MG63 (cell line): ENCODE results near the gene BCO2. TPM values are rescaled to one million over a fixed set of nuclear protein-coding genes. Genes with fewer than 3 reads are reported as not detected.
"Not testable (repeated sequence)": the region's sequence is repeated elsewhere in the genome, so short reads cannot be mapped to it uniquely, and the experiment has no call there.

Source experiments
- DNase-seq: peaks from one replicate; pipeline ENCODE4 v3.0.0-alpha.2; 2020
- H3K27me3 ChIP-seq: fragments of 250-450 bp; sonication (Bioruptor Pico); 2 replicates; pipeline ENCODE4 v1.5.1; 2020; ENCODE audit warnings: mild to moderate bottlenecking, moderate library complexity
- H3K36me3 ChIP-seq: fragments of 250-450 bp; sonication (Bioruptor Pico); 2 replicates; pipeline ENCODE4 v1.5.1; 2020; ENCODE audit warnings: mild to moderate bottlenecking, moderate library complexity
- H3K4me3 ChIP-seq: fragments of 250-450 bp; sonication (Bioruptor Pico); 2 replicates; pipeline ENCODE4 v1.5.1; 2020; ENCODE audit warnings: mild to moderate bottlenecking, moderate library complexity
- H3K9me3 ChIP-seq: fragments of 250-450 bp; sonication (Bioruptor Pico); 2 replicates; pipeline ENCODE4 v1.5.1; 2020; ENCODE audit warnings: mild to moderate bottlenecking, moderate library complexity
- total RNA-seq: library from RNA; depleted of rRNA; stranded (reverse); fragments of >200 nt; shearing (Covaris generic); gene quantifications from 2 replicates; pipeline ENCODE4 v1.2.3, GENCODE V29; 2014; ENCODE audit warnings: low replicate concordance

The BCO2 gene
- total RNA-seq, 1 experiment from 2014 or later, result 1.1 TPM

DNA sequence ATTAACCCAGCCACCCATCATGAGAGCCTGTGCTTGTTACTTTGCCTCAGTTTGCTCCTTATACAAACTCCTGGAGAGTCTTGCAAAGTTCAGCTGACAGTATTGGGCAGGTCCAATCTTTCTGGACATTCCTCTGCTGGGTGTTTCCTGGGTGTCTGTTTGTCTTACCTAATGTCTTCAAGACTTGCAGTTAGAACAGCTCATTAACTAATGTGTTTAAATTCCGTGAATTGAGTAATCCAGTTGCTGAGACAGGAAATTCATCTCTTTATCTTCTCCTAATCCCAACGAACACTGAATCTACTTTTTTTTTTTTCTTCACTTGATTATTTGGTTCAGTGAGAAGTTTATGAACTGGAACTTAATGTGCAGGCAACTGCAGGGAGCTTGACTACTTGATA, 20.6 kb downstream of the BCO2 start:
- no peaks in the 10 kb centered on the region for H3K9me3 ChIP-seq
- peak; percentile 18 for DNase-seq
- H3K27me3 ChIP-seq, result no peaks in the 10 kb centered on the region
- no peak overlapping the region for H3K4me3 ChIP-seq
- no peaks in the 10 kb centered on the region for H3K36me3 ChIP-seq

DNA sequence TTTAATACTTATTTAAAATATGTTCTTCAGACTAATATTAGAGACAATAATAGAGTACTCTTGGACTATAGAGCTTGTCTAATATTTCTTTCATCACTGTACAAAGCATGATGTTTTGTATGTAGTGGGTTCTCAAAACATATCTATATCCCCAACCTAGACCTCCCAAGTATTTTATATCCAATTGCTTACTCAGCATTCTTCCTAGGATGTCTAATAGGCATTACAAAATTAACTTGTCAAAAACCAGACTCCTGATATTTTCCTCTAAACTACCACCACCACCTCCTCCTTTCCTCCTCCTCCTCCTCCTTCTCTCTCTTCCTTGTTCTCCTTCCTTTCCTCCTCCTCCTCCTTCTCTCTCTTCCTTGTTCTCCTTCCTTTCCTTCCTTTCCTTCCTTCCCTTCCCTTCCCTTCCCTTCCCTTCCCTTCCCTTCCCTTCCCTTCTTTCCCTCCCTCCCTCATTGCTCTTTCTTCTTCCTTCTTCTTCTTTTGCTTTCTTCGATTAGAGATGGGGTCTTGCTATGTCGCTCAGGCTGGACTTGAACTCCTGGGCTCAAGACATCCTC, 21.3 kb downstream of the BCO2 start:
- Histone ChIP-seq H3K27me3 (no peaks in the 10 kb centered on the region), H3K36me3 (no peaks in the 10 kb centered on the region), H3K9me3 (no peaks in the 10 kb centered on the region), H3K4me3 (no peak overlapping the region)
- no peak for DNase-seq

DNA sequence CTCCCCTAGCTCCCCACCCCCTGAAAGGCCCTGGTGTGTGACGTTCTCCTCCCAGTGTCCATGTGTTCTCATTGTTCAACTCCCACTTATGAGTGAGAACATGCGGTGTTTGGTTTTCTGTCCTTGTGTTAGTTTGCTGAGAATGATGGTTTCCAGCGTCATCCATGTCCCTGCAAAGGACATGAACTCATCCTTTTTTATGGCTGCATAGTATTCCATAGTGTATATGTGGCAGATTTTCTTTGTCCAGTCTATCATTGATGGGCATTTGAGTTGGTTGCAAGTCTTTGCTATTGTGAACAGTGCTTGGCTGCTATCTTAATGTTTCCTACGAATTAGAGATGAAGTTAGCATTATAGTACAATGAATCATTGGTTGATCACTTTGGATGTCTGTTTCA, 23.8 kb downstream of the BCO2 start:
- H3K9me3 ChIP-seq, H3K4me3 ChIP-seq, H3K27me3 ChIP-seq, DNase-seq, H3K36me3 ChIP-seq: not testable (repeated sequence)

DNA sequence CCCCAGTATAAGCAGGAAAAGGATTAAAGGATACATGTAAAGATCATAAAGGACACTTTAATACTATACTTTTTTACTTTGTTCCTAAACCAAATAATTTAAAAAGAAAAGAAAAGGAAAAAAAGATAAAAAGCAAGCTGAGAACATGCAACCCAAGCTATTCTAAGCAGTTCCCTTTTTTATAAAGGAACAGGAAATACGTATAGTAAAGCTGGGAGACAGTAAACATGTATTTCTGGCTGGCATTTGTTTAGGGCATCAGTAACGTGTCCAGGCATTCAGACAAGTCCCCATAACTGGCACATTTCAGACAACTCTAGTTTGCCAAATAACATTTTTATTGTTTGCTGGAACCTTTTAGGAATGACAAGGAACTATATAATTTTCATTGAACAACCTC, 24.9 kb downstream of the BCO2 start:
- no peaks in the 10 kb centered on the region for H3K36me3 ChIP-seq
- H3K9me3 ChIP-seq, result no peaks in the 10 kb centered on the region
- no peak overlapping the region for H3K4me3 ChIP-seq
- DNase-seq, result no peak
- H3K27me3 ChIP-seq, result no peaks in the 10 kb centered on the region

DNA sequence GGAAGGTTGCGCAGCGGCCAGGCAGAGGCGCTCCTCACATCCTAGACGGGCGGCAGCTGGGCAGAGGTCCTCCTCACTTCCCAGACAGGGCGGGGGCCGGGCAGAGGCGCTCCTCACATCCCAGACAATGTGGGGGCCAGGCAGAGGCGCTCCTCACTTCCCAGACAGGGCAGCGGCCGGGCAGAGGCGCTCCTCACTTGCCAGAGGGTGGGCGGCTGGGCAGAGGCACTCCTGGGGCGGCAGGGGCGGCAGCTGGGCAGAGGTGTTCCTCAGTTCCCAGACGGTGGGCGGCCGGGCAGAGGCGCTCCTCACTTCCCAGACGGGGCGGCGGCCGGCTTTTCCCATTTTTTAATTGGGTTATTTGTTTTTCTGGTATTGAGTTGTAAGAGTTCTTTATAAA, 30.8 kb downstream of the BCO2 start:
- H3K9me3 ChIP-seq, result no peaks in the 10 kb centered on the region
- no peaks in the 10 kb centered on the region for H3K36me3 ChIP-seq
- no peak for DNase-seq
- no peak overlapping the region for H3K4me3 ChIP-seq
- H3K27me3 ChIP-seq, result no peaks in the 10 kb centered on the region

DNA sequence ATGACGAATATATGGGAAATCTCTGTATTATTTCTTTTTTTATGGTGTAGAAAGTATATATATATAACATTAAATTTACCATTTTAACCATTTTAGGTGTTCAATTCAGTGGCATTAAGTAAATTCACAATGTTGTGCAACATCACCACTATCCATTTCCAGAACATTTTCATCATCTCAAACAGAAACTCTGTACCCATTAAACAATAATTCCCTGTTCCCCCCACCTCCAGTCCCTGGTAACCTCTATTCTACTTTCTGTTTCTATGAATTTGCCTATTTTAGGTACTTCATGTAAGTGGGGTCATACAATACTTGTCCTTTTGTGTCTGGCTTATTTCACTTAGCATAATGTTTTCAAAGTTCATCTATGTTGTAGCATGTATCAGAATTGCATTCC, 35.6 kb downstream of the BCO2 start:
- Histone ChIP-seq H3K9me3 (no peaks in the 10 kb centered on the region), H3K4me3 (no peak overlapping the region), H3K36me3 (no peaks in the 10 kb centered on the region), H3K27me3 (no peaks in the 10 kb centered on the region)
- no peak for DNase-seq

DNA sequence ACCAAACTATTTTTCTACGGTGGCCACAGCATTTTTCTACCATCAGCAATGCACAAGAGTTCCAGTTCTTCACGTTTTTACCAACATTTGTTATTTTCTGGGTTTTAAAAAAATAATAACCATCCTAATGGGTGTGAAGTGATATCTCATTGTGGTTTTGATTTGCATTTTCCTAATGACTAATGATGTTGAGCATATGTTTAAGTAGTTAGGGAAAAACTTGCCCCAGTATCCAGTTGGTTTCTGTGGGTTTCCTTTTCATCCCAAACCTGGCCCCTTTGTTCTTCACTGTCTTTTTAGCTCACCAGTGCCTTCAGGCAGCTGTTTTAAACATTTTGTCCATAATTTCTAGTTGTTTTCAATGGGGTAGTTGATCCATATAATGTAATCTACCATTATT, 36.2 kb downstream of the BCO2 start:
- Histone ChIP-seq H3K9me3 (no peaks in the 10 kb centered on the region), H3K36me3 (no peaks in the 10 kb centered on the region), H3K4me3 (no peak overlapping the region), H3K27me3 (no peaks in the 10 kb centered on the region)
- no peak for DNase-seq

DNA sequence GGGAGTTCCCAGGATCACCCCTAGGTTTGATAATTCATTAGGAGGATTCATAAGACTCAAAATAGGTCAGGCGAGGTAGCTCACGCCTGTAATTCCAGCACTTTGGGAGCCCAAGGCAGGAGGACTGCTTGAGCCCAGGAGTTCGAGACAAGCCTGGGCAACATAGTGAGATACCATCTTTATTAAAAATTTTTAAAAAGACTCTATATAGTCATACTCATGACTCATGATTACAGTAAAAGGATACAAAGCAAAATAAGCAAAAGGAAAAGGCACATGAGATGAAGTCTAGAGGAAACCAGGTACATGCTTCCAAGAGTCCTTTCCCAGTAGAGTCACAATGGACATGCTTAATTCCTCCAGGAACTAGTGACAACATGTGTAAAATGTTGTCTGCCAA, 37.0 kb downstream of the BCO2 start:
- no peak for DNase-seq
- Histone ChIP-seq H3K9me3 (no peaks in the 10 kb centered on the region), H3K4me3 (no peak overlapping the region), H3K27me3 (no peaks in the 10 kb centered on the region), H3K36me3 (no peaks in the 10 kb centered on the region)

DNA sequence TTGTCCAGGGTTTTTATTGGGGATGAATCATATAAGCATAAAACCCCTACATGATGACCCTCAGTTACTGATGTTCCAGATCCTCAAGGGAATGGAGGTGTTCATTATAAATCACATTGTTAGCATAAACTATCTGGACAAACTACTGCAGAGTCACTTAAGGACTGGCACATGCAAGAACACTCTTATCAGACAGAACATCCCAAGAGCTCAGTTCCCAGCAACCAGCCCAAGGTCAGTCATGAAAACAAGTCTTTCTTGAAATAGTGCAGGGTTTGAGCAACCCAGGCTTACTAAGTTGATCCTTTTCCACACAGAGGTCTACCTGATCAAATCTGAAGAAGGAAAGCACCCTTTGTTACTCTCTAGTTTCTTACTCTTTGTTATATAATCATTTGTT, 37.4 kb downstream of the BCO2 start:
- H3K27me3 ChIP-seq, result no peaks in the 10 kb centered on the region
- no peaks in the 10 kb centered on the region for H3K9me3 ChIP-seq
- H3K36me3 ChIP-seq, result no peaks in the 10 kb centered on the region
- H3K4me3 ChIP-seq, result no peak overlapping the region
- DNase-seq, result no peak

DNA sequence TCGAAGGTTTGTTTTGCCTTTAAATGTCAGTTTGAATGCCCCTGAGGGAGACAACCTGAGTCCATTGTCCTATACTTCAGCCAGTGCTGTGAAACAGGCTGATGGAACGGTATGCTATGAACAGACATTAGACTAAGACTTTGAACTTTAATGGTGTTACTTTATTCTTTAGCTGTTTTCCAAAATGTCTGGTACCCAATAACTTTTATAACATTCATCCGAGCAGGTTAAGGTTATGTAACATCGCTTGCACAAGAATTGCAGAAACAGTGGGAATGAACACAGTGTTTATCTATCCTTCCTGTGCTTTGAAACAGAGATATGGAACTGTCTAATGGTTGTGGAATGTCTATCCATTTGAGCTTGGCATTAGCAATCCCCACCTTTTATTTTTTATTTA, 38.4 kb downstream of the BCO2 start:
- H3K9me3 ChIP-seq, result no peaks in the 10 kb centered on the region
- H3K36me3 ChIP-seq, result no peaks in the 10 kb centered on the region
- H3K27me3 ChIP-seq, result no peaks in the 10 kb centered on the region
- no peak overlapping the region for H3K4me3 ChIP-seq
- no peak for DNase-seq

DNA sequence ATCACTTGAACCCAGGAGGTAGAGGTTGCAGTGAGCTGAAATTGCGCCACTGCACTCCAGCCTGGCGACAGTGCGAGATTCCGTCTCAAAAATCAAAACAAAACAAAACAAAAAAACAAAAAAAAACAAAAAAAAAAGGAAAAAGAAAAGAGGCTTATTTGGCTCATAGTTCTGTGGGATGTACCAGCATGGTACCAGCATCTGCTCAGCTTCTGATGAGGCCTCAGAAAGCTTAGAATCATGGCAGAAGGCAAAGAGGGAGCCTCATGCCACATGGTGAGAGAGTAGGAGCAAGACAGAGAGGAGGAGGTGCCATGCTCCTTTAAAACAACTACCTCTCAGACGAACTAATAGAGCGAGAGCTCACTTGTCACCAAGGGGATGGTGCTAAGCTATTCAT, 40.3 kb downstream of the BCO2 start:
- H3K36me3 ChIP-seq, result no peaks in the 10 kb centered on the region
- no peaks in the 10 kb centered on the region for H3K27me3 ChIP-seq
- no peak overlapping the region for H3K4me3 ChIP-seq
- no peak for DNase-seq
- no peaks in the 10 kb centered on the region for H3K9me3 ChIP-seq

DNA sequence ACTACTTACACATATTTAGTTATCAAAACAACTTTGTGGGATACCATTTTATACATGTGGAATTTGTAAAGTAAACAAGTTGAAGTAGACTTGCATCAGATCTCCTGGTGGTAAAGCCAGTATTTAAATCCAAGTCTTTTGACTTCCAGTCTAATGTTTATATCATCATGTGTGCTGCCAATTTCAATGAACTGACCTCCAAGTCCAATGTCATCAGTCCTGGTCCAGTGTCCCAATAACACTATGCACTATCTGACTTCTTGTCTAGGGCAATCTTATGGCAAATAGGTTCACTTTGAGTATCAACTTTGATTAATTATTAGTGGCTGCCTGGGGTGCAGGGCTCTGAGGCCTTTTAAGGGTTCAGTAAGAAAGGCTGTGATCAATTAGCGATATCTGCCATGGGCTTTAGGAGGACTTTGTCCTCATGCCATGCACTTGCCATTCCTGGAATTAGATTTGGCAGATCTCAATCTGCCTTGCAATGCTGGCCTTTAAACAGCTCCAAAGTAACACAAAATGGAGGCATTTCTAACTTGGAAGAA, 41.3 kb downstream of the BCO2 start:
- no peak for DNase-seq
- H3K9me3 ChIP-seq, result no peaks in the 10 kb centered on the region
- no peak overlapping the region for H3K4me3 ChIP-seq
- H3K36me3 ChIP-seq, result no peaks in the 10 kb centered on the region
- no peaks in the 10 kb centered on the region for H3K27me3 ChIP-seq

DNA sequence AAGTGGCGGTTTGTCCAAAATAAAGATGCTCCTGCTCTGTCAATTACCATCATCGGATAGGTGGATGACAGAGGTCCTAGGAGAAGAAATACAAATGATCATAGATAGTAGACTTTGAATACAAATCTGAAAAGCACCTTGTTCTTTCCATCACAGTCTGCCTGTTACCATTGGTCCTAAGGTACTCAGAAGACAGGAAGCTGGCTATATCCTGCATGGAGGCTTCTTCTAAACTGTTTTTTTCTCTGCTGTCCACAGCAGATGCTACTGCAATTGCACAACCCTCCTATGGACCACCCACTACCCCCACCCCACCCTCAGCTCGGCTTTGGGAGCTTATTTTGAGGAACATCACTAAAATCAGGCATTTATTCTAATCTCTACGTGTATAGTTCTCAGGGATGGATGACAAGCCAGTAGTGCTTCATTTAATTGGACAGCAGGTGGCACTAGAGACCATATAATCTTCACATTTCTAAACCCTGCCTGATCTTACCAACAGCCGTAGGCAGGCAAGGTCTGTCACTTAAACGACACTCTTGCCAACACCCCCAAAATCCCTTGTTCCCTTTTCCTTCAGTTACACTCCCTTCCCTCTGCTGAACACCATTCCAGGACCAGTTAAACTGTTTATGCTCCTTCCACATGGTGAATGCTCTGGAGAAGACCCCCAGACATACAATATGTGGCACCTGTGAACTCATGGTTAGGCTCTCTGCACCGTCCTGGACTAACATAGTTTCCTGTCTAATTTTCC, 44.3 kb downstream of the BCO2 start:
- Histone ChIP-seq H3K9me3 (no peaks in the 10 kb centered on the region), H3K36me3 (no peaks in the 10 kb centered on the region), H3K27me3 (no peaks in the 10 kb centered on the region), H3K4me3 (no peak overlapping the region)
- DNase-seq, result no peak

DNA sequence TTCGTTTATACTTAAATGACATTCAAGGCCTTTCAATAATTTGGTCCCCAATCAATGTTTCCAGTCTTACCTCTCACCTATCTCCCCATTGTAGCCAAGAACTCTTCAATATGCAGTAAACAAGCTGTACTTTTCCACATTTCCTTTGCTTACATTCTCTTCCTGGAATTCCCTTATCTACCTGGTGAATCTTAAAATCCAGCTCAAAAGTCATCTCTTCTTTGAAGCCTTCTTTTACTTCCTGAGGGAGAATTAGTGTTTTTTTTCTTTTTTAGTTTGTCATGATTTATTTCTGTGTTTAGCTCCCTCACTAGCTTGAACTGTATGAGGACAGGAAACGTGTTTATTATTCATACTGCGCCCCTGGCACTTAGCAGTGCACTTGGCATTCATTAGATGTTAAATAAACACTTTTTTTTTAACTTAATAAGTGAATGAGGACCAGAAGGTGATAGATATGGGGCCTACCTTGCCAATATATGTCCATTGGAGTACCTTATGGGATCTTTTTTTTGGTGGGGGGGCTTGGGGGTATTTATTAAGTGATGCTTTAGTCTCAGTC, 46.0 kb downstream of the BCO2 start:
- no peaks in the 10 kb centered on the region for H3K9me3 ChIP-seq
- H3K27me3 ChIP-seq, result no peaks in the 10 kb centered on the region
- DNase-seq, result peak; percentile 46
- H3K36me3 ChIP-seq, result no peaks in the 10 kb centered on the region
- H3K4me3 ChIP-seq, result no peak overlapping the region

DNA sequence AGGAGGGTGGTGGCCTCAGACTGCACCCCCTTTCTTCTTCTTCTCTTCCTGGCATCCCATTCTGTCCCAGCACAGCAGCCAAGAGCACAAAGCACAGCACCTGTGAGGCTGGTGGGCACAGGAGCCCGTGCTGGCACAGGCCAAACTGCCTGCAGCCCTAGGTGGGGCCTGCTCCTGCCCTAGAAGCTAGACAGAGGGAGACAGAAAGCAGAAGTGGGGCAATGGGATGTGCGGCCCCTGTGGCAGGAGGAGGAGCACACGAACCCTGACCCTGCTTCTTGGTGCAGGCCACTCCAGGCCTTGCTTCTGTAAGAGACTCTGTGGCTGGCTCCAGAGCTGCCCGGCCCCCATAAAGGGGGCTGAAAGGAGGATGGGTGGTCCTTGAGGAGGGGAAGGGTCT, 47.0 kb downstream of the BCO2 start:
- no peak for DNase-seq
- Histone ChIP-seq H3K36me3 (no peaks in the 10 kb centered on the region), H3K27me3 (no peaks in the 10 kb centered on the region), H3K9me3 (no peaks in the 10 kb centered on the region), H3K4me3 (no peak overlapping the region)

DNA sequence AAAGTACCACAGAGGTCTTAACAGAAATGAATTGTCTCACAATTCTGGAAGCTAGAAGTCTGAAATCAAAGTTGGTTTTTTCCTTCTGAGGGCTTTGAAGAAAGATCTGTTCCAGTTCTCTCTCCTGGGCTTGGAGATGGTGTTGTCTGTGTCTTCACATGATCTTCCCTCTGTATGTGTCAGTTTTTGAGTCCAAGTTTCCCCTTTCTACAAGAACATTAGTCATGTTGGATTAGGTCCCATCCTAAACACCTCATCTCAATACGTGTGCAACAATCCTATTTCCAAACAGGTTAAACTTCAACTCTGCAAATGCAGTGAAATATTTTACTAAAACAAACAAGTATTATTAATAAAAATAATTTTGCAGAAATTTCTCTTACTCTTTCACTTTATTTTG, 47.8 kb downstream of the BCO2 start:
- Histone ChIP-seq H3K27me3 (no peaks in the 10 kb centered on the region), H3K4me3 (no peak overlapping the region), H3K9me3 (no peaks in the 10 kb centered on the region), H3K36me3 (no peaks in the 10 kb centered on the region; the same call in 1 of the 2 replicates)
- DNase-seq, result no peak

DNA sequence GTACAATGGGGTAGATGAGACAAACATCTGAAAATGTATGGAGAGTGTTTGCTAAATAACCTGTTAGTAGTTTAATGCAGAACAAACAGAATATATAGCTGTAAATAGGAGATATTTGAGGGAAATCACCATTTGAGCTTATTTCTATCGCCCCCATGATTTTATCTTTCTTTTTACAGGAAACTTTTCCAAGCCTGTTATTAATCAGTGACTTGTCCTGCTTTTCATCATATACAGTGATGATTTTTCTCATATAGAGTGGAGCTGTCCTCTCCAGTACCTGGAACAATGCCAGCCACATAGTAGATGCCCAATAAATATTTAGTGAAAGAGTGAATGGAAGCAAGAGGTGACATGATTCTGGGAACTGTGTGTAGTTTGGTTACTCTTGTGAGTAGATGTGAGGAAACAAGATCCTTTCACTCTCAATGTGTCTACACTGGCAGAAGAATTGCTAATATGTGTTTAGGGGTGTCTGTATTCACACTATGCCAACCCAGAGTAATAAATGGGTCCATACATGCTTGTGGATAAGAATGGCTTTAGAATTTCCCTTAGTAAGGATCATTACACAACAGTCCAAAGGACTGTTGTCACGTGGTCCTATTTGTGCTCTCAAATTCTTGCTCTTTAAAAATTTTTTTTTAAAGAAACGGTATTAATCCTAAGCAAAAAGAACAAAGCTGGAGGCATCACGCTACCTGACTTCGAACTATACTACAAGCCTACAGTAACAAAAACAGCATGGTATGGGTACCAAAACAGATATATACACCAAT, 48.6 kb downstream of the BCO2 start:
- Histone ChIP-seq H3K27me3 (no peaks in the 10 kb centered on the region), H3K9me3 (no peaks in the 10 kb centered on the region), H3K4me3 (no peak overlapping the region), H3K36me3 (peaks cover 4% of the 10 kb centered on the region; the same call in 1 of the 2 replicates)
- no peak for DNase-seq
